GM19035 (cell line): ENCODE data around the gene PTPN23.

Experiments
- ATAC-seq: cut with Tn5 transposase; IDR thresholded peaks from one replicate; pipeline ENCODE4 v1.9.1; 2021; ENCODE audit not compliant: unreplicated experiment

Gene PTPN23

DNA sequence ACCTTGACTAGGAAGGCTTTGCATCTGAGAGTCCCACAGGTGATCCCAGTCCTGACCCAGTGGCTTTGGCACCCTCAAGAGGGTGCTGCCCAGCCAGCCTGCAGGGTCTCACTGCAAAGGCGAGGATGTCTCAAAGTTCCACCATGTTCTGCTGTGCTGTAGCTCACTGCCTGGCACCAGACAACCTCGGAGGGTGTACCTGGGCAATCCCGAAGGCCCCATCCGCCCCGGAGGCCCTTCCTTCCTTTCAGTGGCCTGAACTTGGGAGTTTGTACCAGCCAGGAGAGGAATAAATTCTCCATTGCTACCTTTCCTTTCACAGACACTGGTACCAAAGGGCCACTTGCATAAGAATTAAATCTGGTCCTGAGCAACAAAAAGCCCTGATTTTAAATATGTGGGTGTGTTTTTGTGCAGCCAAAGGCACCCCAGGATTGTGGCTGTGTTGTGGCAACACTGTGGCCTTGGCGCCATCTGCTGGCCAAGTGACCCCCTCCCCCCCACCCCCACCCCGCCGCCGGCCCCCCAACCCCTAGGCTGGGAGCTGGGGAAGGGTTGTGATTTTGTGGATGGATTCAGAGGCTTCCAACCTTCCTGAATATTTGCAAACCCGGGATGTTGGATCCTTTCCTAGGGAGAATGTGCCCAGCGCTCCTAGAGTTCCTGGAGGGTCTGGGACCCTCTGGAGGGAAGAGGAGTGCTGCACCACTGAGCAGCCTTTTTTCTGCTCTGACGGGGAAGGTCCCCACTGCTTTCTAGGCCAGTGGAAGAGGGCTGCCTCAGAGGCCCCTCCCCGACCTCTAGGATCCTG, 9.7 kb upstream of the PTPN23 start:
- ATAC-seq = no peak

DNA sequence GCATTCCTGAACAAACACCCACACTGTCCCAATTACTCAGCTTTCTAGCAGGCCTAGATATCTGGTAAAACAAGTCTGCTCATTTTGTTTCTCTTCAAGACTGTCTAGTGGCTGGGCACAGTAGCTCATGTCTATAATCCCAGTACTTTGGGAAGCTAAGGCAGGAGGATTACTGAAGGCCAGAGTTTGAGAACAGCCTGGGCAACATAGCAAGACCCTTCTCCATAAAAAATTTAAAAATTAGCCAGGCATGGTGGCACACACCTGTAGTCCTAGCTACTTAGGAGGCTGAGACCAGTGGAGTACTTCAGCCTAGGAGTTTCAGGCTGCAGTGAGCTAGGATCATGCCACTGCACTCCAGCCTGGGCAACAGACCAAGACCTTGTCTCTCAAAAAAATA, 6.2 kb upstream of the PTPN23 start:
- ATAC-seq = no peak

DNA sequence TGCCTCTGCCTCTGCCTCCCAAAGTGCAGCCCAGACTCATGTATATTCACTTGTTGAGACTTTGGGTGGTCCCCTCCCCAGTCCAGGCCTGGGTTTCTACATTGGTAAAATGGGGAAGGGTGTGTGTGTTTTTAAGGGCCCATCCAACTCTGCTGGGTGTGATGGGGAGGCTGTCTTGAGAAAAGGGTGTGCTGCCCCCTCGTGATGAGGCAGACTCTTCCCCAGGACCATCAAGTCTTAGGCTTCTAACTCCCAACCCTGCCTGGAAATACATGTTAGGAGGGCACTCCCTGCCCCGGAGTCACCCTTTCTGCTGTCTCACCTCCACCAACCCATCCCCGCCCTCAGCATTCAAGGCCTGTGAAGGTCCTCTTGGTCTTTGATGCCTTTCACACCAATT, 4.4 kb upstream of the PTPN23 start:
- ATAC-seq = no peak

DNA sequence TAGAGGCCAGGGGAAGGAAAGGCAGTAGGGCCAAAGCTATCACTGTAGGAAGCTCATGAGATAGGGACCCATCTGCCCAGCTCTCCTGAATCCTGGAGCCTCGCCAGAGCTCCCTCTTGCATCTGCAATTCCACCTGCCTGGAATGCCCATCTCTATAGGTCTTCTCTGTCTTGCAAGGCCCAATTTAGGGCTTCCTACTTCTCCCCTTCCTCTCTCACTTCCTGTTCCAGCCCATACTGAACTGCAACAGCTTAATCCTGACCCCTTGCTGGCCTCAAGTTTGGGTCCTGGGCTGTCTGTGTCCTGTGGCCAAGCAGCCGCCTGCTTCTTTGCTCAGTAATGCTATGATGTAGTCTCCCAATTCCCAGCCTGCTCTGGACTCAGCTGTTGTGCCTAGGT, 3.6 kb upstream of the PTPN23 start:
- no peak for ATAC-seq

DNA sequence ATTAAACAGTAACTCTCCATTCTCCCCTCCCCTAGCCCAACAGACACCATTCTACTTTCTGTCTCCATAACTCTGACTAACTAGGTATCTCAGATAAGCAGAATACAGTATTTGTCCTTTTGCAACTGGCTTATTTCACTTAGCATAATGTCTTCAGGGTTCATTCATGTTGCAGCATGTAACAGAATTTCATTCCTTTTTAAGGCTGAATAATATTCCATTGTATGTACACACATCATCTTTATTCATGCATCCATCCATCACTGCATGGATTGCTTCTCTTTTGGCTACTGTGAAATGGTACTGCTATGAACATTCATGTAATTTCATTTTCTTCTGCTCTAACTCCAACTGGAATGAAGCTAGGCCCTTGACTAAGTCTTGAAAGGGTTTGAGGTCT, 2.0 kb upstream of the PTPN23 start:
- ATAC-seq = no peak

DNA sequence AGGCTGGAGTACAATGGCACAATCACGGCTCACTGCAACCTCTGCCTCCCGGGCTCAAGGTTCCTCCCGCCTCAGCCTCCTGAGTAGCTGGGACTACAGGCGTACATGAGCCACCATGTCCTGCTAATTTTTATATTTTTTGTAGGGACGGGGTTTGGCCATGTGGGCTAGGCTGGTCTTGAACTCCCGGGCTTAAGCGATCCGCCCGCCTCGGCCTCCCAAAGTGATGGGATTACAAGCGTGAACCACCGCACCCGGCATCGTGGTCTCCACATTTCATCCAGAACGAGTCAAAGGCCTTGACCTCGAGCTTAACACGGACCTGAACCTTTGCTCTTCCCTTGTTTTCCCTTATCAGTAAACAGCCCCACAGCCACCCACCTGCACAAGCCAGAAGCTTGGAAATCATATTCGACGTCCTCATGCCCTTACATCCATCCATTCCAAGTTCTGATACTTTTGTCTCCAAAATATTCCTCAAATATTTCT, 1.4 kb upstream of the PTPN23 start:
- no peak for ATAC-seq

DNA sequence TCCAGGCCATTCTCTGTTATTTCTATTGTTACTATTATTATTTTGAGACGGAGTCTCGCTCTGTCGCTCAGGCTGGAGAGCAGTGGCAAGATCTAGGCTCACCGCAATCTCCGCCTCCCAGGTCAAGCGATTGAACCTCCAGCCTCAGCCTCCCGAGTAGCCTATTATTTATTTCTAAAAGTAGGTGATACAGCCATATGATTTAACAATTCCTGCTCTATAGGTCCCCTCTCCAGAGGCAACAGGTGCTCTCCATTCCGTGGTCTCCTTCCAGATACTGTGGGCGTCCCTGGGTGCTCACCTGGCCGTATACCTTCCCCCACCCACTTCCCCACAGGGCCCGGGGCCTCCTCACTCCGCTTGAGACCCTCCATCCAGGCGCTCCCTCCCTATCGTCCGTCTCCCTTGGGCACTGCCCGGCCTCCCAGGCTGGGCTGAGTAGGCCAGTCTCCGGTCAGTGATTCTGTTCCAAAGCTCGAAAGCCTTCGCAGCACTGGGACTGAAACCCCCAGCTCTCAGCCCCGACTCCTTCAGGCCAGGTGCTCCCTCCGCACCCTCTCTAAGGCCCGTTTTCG, 708 bp upstream of the PTPN23 start:
- no peak for ATAC-seq

DNA sequence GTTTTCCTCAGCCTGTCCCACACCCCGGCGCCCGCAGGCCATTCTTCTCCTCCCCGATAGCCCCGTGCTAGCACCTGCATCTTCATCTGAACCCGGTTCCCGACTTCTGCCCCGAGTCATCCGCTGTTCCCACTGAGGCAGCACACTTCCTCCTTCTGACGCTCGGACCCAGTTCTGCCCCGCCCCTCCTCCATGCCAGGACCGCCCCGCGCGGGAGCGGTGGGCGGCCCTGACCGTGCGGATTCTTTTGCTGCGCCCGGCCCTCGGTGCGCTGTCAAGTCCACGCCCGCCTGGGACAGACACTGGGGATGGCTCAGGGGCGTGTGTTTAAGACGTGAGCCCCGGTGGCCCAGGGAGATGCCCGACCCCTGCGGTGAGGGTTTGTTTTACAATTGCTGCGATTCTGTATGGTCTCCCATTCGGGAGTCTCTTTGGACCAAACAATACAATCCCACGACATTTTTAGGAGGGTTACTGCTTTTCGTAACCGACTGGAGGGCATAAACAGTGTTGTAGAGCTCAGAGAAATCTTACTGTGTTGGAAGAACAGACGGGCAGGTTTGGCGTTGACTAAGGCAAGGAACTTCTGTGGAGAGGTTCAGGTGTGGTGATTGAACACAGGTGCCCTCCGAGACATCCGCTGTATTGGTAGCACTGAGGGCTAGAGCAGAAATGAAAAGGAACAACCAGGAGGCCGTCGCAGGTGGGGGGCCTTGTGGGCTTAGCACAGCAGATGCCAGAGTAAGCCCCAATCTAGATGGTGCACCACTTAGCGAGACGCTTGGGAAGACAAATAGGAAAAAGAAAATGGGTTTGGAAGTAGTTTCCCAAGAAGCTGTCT, 716 bp downstream of the PTPN23 start:
- ATAC-seq = peak; percentile 64

DNA sequence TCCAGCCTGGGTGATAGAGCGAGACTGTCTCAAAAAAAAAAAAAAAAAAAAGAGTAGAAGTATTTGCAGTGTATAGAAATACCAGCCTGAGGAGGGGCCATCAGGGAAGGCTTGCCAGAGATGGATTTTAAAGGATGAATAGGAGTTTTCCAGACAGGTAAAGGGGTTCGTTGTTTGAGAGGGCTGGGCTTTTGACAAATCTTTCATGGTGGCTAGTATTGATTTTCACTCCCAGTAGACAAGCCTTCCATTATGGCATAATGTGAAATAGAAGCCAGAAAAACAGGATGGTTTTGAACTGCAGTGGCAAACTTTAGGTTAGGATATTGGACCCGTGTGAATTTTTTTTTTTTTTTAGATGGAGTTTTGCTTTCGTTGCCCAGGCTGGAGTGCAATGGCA, 3.6 kb downstream of the PTPN23 start:
- ATAC-seq = no peak

DNA sequence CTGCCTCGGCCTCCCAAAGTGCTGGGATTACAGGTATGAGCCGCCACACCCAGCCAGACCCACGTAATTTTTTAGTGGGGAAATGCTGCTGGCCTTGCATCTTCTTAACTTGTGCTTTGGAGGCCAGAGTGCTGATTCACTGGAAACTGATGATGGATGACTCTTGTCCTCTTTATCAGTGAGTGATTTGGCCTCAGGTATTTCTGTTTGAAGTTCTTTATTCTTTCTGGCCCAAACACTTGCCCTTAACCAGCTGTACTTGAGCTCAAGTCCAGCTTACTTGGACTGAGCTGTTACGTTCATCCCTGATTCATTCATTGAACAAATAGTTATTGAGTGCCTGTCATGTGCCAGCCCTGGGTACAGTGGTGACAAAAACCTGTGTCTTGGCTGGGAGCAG, 4.2 kb downstream of the PTPN23 start:
- no peak for ATAC-seq

DNA sequence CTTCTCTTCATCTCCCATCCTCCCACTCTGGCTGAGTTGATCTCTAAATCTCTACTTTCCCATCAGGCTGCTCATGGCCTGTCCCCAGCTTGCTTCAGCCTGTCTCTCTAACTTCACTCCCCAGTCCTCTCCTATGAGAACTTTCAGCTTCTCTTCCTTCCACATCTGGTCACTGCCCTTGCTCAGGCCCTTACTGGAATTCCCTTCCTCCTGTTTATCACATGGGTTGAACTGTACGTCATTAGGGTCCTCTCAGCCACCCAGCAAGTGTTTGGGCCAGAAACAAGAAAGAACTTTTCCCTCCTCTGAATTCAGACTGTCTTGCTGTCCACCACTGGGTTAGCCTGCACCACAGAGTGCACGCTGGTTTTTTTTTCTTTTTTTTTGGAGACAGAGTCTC, 5.0 kb downstream of the PTPN23 start:
- no peak for ATAC-seq

DNA sequence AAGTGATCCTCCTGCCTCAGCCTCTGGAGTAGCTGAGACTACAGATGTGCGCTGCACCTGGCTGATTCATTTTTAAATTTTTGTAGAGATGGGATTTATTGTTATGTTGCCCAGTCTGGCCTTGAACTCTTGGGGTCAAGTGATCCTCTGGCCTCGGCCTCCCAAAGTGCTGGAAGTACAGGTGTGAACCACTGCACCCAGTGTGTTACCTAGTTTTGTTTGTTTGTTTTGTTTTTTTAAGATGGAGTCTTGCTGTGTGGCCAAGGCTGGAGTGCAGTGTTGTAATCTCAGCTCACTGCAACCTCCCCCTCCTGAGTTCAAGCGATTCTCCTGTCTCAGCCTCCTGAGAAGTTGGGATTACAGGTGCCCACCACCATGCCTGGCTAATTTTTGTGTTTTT, 12.1 kb downstream of the PTPN23 start:
- ATAC-seq = no peak

DNA sequence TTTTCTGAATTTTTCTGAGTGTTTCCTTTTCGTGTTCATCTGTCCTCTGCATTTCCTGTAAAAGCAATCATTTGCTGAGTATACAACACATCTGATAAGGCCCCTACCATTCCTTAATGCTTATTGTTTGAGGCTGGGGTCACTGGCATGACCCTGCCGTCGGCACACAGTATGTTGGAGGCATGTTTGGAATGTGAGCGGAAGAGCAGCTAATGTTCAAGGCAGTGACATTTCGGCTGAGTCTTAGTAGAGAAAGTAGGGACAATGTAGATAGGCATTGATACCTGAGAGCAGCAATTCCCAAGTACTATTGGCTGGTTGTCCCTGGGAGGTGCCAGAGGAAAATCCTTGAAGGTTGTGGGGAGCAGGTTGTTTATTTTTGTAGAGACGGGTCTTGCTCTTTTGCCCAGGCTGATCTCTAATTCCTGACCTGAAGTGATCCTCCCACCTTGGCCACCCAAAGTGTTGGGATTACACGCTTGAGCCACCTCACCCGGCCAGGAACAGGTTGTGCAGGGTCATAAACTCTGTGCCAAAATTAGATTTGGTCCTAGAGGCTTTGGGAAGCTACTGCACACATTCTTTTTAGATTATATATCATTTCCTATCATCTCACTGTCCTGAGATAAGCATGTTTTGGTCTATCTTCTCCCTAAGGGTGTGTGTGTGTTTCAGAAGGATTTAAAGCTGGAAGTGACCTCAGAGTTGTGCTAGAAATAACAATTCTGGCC, 13.5 kb downstream of the PTPN23 start:
- ATAC-seq = no peak

DNA sequence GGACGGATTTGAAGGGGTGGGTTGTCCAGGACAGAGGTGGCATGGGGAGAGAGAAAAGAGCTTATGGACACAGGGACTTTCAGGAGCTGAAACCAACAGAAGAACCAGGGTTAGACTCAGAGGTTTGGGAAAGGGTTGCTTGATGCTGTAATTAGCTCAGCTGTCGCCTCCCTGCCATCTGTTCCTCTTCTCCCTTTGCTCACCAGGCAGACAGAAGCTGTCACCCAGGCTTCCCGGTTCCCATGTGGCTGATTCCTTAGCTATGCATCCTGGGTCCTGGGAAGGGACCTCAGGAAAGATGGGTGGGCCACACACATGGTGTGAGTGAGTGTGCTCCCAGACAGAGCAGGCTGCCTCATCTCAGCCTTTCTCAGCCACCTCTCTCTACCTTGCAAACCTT, 14.1 kb downstream of the PTPN23 start:
- no peak for ATAC-seq

DNA sequence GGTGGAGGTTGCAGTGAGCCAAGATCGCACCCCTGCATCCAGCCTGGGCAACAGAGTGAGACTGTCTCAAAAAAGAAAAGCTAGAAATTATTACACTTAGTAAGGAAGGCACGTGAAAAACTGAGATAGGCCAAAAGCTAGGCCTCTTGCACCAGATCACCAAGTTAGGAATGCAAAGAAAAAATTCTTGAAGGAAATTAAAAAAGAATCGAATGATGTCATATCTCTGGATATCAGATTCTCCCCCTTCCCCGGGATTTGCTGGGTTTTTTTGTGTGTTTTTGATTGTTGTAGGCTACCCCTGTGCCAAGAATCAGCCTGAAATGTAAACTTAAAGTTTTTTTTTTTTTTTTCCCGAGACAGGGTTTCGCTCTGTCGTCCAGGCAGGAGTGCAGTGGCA, 17.4 kb downstream of the PTPN23 start:
- ATAC-seq = no peak

DNA sequence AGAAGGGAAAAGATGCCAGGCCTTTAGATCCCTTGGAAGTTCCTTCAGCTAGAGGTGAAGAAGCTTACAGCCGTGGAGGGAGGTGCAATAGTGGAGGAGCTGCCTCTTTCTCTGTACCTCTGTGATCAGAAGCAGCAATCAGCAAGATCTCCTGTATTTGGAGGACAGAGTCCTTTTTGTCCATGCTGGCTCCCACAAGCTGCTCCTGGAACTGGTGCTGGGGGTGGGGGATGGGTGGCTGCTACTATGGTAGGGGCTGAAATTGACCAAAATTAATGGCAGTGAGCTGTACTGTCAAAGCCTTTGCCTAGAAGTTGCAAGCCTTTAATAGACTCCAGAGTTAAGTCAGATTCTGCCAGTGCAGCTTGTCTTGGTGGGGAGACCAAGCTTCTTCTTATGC, 18.2 kb downstream of the PTPN23 start:
- ATAC-seq = no peak

DNA sequence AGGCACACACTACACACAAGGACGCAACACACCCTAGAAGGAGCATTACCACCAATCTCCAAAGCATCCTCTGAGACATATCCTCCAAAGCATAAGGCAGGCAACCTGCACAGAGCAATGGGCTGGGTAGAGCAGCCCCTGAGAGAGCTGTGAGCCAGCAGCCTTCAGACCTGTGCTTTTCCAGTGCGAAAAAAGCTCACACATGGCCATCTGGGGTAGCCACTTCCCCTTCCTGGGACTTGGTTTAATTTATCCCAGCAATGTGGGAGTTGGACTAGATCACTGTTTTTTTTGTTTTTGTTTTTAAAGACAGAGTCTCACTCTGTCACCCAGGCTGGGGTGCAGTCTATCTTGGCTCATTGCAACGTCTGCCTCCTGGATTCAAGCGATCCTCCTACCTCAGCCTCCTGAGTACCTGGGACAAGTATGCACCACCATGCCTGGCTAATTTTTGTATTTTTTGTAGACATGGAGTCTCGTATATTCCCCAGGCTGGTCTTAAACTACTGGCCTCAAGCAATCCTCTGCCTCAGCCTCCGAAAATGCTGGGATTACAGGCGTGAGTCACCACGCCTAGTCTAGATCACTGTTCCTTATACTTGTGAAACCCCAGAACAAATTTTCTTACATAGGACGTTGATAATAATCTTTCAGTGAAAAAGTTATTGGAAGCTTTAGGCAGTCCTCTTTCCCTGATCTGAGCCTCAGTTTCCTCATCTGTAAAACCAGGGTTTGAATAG, 18.9 kb downstream of the PTPN23 start:
- no peak for ATAC-seq

DNA sequence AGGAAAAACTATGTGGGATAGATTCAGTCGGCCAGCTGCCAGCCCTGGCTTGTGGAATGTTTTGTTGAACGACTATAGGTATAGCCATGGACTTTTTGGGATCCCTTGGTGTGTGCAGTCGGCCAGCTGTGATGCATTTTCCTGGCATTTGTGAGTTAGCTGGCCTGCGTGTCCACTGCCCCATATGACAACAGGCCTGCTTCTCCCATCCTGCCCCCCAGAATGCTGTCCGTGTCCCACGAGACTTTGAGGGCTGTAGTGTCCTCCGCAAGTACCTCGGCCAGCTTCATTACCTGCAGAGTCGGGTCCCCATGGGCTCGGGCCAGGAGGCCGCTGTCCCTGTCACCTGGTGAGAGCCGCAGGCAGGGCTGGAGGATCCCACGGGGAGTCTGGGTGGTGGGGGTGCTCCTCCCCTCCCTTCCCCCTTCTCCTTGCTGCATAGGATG, 23.6 kb downstream of the PTPN23 start:
- ATAC-seq = no peak

DNA sequence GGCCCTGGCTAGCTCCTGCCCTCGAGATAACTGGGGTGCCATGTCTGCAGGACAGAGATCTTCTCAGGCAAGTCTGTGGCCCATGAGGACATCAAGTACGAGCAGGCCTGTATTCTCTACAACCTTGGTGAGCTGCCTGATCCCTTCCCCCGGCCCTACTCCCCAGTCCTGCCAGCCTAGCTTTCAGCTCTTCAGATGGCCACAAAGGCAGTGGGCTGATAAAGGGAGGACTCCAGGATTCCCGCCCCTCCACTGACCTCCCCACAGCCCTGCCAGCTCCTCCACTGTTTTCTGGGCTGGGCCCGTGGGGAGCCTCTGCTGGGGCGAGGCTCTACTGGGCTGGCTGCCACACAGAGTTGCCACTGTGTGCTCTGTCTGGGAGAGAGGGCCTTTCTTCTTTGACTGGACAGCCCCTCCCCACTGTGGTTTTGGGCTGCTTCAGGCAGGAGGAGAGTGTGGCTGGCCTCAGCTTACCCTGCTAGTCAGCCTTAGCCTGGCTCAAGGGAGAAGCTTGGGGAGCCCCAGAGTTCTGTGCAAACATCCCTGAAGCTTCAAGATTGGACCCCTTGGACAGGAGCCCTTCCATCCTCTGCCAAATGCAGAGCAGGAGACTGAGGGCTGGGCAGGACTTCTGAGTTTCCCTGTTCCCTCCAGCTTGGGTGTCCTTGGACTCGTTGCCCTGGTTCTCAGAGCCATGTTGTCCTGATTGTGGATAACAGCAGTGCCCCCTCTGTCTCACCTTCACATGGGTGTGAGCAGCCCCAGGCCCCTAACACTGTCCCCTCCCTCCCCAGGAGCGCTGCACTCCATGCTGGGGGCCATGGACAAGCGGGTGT, 24.4 kb downstream of the PTPN23 start:
- no peak for ATAC-seq
